Epithelial cell of esophagus (primary cell): ENCODE data around the gene TM6SF1.

Source experiments
- DNase-seq: peaks from one replicate; pipeline ENCODE4 v3.0.0; 2010; ENCODE audit warnings: low read depth
- H3K4me3 ChIP-seq: 2 replicates; pipeline ENCODE4 v1.5.1; 2011; ENCODE audit warnings: mild to moderate bottlenecking, low read length, control low read depth
- CTCF ChIP-seq: IDR thresholded peaks from 2 replicates; pipeline ENCODE4 v1.5.1; 2011; ENCODE audit warnings: low read depth, mild to moderate bottlenecking, low read length, control low read depth, inconsistent platforms; ENCODE audit not compliant: insufficient read depth; ENCODE audit errors: missing control alignments

Gene TM6SF1

DNA sequence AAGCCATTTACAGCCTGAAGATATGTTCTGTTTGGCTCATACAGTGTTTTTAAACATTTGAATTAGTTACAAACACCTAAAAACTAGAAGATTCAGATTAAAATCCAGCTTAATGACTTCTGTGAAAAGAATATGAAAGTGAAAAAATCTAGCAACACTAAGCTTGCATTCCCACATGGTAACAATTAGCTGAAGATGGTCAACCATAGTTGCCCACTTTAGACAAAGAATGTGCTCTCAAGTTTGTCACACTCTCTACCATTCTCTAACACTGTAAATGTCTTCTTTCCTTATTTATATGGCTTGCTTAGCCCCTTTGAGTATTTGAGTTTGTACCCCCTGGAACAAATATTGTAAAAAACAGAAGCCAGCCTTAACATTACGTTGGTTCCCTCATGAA is 67.4 kb downstream of the TM6SF1 start:
- TF ChIP-seq CTCF: no peak
- H3K4me3 ChIP-seq: no peak overlapping the region

GRCh38 chr15:83178390-83178789 is 70.9 kb downstream of the TM6SF1 start:
- no peak for DNase-seq
- no peak overlapping the region for H3K4me3 ChIP-seq
- TF ChIP-seq CTCF: no peak

More for the DNA sequence above, 67.4 kb downstream of the TM6SF1 start:
- no peak for DNase-seq

DNA sequence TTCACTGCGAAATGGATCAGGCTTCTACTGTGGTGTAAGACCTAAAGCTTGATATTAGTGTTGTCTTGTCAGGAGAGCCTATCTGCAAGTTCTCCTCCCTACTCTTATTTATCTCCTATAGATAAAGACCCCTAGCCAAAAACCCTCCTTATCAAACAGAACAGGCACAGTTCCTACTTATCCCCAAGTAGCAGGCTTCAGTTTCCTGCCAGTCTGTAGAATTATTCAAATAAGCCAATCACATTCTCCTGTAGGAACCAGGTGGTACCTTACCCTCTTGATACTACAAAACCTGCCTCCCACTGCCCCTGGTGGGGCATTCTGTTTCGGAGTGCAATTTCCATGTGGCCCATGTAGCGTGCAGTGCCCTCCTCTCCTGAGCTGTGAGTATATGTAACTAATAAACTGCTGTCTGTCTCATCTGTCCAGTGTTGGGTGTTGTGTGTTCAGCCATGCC is 71.5 kb downstream of the TM6SF1 start:
- H3K4me3 ChIP-seq: no peak overlapping the region
- no peak for DNase-seq
- TF ChIP-seq CTCF: no peak

GRCh38 chr15:83185561-83185960 is 78.1 kb downstream of the TM6SF1 start:
- no peak for TF ChIP-seq CTCF
- H3K4me3 ChIP-seq: no peak overlapping the region
- DNase-seq: no peak
